ENCODE results near the gene NFS1.

NFS1 gene

GRCh38 chr20:35661053-35661452 is 38.1 kb downstream of the NFS1 start:
- no peak overlapping the region for H3K4me3 ChIP-seq (ENCODE audit: low read depth, low read length)
- TF ChIP-seq, protein P1, sequence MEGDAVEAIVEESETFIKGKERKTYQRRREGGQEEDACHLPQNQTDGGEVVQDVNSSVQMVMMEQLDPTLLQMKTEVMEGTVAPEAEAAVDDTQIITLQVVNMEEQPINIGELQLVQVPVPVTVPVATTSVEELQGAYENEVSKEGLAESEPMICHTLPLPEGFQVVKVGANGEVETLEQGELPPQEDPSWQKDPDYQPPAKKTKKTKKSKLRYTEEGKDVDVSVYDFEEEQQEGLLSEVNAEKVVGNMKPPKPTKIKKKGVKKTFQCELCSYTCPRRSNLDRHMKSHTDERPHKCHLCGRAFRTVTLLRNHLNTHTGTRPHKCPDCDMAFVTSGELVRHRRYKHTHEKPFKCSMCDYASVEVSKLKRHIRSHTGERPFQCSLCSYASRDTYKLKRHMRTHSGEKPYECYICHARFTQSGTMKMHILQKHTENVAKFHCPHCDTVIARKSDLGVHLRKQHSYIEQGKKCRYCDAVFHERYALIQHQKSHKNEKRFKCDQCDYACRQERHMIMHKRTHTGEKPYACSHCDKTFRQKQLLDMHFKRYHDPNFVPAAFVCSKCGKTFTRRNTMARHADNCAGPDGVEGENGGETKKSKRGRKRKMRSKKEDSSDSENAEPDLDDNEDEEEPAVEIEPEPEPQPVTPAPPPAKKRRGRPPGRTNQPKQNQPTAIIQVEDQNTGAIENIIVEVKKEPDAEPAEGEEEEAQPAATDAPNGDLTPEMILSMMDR (IDR thresholded peaks at IDR 0.05), result no peak
- H3K4me2 ChIP-seq (ENCODE audit: low read length), result no peak overlapping the region
- peaks cover 18% of the 10 kb centered on the region for H3K4me1 ChIP-seq
- H3K79me2 ChIP-seq, result peaks cover 71% of the 10 kb centered on the region
- no peak overlapping the region for H3K27ac ChIP-seq
- H3K27me3 ChIP-seq (ENCODE audit: control insufficient read depth, insufficient read depth, low read length), result no peaks in the 10 kb centered on the region
- H3K9ac ChIP-seq, result no peak overlapping the region
- no peaks in the 10 kb centered on the region for H3K9me3 ChIP-seq (ENCODE audit: control insufficient read depth, low read length)
- no peak overlapping the region for H2AFZ ChIP-seq
- no peaks in the 10 kb centered on the region for H3K36me3 ChIP-seq (ENCODE audit: control insufficient read depth, insufficient read depth, low read length)

- TF ChIP-seq, protein P1 (IDR thresholded peaks at IDR 0.05), result no peak
- Histone ChIP-seq H3K9me3 (ENCODE audit: control insufficient read depth, low read length) (no peaks in the 10 kb centered on the region), H3K4me1 (peaks cover 18% of the 10 kb centered on the region), H3K9ac (no peak overlapping the region), H3K4me2 (ENCODE audit: low read length) (no peak overlapping the region), H3K27me3 (ENCODE audit: control insufficient read depth, insufficient read depth, low read length) (no peaks in the 10 kb centered on the region), H3K27ac (no peak overlapping the region), H3K36me3 (ENCODE audit: control insufficient read depth, insufficient read depth, low read length) (no peaks in the 10 kb centered on the region), H3K4me3 (ENCODE audit: low read depth, low read length) (no peak overlapping the region), H3K79me2 (peaks cover 71% of the 10 kb centered on the region), H2AFZ (no peak overlapping the region)
These were observed 38.8 kb downstream of the NFS1 start for GRCh38 chr20:35660122-35660937.

DNA sequence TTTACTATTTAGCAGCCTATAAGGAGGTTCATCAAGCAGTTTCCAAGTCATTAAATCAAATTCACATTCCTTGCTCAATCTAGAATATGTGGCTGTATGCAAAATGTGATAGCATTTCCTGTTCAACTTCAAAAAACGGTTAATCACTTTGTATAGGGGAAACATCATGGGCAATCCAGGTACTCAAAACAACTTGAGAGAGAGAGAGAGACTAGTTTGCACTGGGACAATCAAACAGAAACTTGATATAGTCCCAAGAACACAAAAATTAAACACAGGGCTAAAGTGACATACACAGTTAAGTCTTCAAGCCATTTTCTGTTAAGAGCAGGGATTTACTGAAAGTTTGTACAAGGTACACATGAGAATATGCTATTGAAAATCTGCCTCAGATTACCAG is 41.9 kb downstream of the NFS1 start:
- Histone ChIP-seq H3K4me3 (ENCODE audit: low read depth, low read length) (no peak overlapping the region), H3K79me2 (peaks cover 73% of the 10 kb centered on the region), H3K36me3 (ENCODE audit: control insufficient read depth, insufficient read depth, low read length) (no peaks in the 10 kb centered on the region), H3K27me3 (ENCODE audit: control insufficient read depth, insufficient read depth, low read length) (no peaks in the 10 kb centered on the region), H2AFZ (no peak overlapping the region), H3K4me2 (ENCODE audit: low read length) (no peak overlapping the region), H3K9ac (no peak overlapping the region), H3K27ac (no peak overlapping the region), H3K4me1 (peaks cover 9% of the 10 kb centered on the region), H3K9me3 (ENCODE audit: control insufficient read depth, low read length) (no peaks in the 10 kb centered on the region)
- TF ChIP-seq, protein P1 (IDR thresholded peaks at IDR 0.05), result no peak

DNA sequence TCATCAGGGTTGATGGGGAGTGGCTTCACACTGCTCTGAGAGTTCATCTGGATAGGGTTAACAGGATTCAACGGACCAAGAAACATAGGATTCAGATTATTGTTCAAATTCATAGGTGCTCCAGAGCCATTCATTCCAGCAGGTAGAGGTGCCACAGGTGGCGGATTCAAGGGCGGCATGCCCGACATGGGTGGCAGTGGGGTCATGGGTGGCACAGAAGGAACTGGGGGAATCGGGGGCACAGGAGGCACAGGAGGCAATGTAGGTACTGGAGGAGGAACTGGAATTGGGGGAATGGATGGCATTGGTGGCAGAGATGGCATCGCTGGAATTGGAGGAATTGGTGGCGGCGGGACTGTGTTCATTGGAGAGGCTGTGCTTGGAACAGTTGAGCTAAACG is 44.7 kb downstream of the NFS1 start:
- no peak overlapping the region for H3K4me2 ChIP-seq (ENCODE audit: low read length)
- H3K27ac ChIP-seq, result no peak overlapping the region
- no peak overlapping the region for H3K9ac ChIP-seq
- peaks cover 2% of the 10 kb centered on the region for H3K4me1 ChIP-seq
- TF ChIP-seq, protein P1 (IDR thresholded peaks at IDR 0.05), result no peak
- no peaks in the 10 kb centered on the region for H3K36me3 ChIP-seq (ENCODE audit: control insufficient read depth, insufficient read depth, low read length)
- H3K27me3 ChIP-seq (ENCODE audit: control insufficient read depth, insufficient read depth, low read length), result no peaks in the 10 kb centered on the region
- peaks cover 48% of the 10 kb centered on the region for H3K79me2 ChIP-seq
- no peak overlapping the region for H3K4me3 ChIP-seq (ENCODE audit: low read depth, low read length)
- H3K9me3 ChIP-seq (ENCODE audit: control insufficient read depth, low read length), result no peaks in the 10 kb centered on the region
- H2AFZ ChIP-seq, result no peak overlapping the region

DNA sequence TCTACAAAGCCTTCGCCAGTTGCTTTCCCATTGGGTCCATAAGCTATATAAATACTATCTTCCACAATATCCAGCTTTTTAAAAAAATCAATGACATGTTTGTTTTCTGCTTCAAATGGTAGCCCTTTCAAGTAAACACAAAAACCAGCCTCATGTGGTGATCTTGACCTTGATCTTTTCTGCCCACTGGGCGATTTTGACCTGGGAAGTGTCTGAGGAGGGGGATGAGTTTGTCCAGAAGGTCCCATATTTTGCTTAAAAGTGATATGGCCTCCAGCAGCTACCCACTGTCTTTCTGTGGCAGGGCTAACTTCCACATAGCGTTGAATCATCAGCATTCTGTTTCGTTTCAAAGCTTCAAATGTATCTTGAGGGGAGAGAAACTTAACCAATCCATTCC is 45.3 kb downstream of the NFS1 start:
- H3K36me3 ChIP-seq (ENCODE audit: control insufficient read depth, insufficient read depth, low read length), result no peaks in the 10 kb centered on the region
- no peak overlapping the region for H3K9ac ChIP-seq

More for the DNA sequence above, 45.3 kb downstream of the NFS1 start:
- TF ChIP-seq, protein P1 (IDR thresholded peaks at IDR 0.05), result no peak
- Histone ChIP-seq H3K27ac (no peak overlapping the region), H3K4me3 (ENCODE audit: low read depth, low read length) (no peak overlapping the region), H3K9me3 (ENCODE audit: control insufficient read depth, low read length) (no peaks in the 10 kb centered on the region), H3K4me1 (peaks cover 2% of the 10 kb centered on the region), H3K4me2 (ENCODE audit: low read length) (no peak overlapping the region), H3K27me3 (ENCODE audit: control insufficient read depth, insufficient read depth, low read length) (no peaks in the 10 kb centered on the region), H2AFZ (no peak overlapping the region), H3K79me2 (peaks cover 44% of the 10 kb centered on the region)

Measured in parathyroid adenoma (tissue), 2 donors.